ENCODE data around the gene TUBG2. TPM values are rescaled to one million over a fixed set of nuclear protein-coding genes. Genes with fewer than 3 reads are reported as not detected.

TUBG2 gene
- total and polyA plus RNA-seq, 10 donors: 4.9 to 24.9 (median 15.2) TPM

DNA sequence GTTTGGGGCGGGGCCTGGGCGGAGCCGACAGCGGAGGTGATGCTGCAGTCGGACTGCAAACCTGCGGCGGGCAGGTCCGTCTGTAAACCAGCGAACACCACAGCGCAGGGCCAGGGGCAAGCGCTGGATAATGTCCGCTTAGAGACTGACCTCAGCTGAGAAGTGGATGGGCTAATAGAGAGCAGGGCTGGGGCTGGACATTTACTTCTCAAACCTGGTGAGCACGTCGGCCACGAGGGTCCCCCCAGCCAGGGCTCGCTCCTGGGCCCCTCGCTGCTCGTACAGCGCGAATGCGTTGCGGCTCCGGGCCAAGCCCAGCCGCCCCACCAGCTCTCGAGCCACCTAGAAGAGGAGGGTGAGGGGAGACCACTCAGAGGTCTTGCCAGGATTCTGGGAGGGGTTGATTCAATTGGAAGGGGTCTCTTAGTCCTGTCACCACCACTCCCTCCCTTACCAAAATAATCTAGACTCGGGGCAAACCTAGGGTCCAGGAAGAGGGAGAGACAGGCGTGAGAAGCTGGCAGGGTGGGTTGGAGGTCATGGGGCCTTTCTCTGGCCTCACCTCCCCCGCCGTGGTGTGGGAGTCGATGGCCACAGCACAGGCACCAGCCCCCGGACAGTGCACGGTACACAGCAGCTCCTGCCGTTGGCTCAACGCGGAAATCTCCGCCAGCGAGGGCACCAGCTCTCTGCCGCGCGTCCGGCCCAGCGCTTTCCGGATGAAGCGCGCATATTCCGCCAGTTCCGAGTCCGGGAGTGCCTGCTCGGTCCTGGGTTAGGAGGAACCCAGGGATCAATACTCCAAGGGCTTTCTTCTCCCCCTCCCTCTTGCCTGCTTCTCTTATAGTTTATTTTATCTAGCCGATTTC is 11.9 kb downstream of the TUBG2 start:
- Histone ChIP-seq H3K36me3 (peaks cover 0 to 76% (median 21%) of the 10 kb centered on the region in 6 donors), H3K27me3 (replicated peaks in 1 of 7) (peaks cover 0 to 70% (median 36%) of the 10 kb centered on the region in 7 donors), H3K27ac (peak overlapping the region in 1 of 8 donors; percentile 40), H3K4me1 (peaks cover 18 to 86% (median 60%) of the 10 kb centered on the region in 6 donors), H3K9me3 (no peaks in the 10 kb centered on the region), H3K4me3 (peak overlapping the region in 6 of 8 donors; percentile 24 to 67 (median 34))
- intact Hi-C loops (cut with DNase I; ENCODE audit: low total_unique reads): no loop called here
- 37 to 52% (median 51%) methylated on average over 48 to 50 of the region's 50 CpGs for WGBS, 5 donors
- TF ChIP-seq POLR2AphosphoS5 (IDR thresholded peaks at IDR 0.05): no peak
- DNase-seq: no peak

DNA sequence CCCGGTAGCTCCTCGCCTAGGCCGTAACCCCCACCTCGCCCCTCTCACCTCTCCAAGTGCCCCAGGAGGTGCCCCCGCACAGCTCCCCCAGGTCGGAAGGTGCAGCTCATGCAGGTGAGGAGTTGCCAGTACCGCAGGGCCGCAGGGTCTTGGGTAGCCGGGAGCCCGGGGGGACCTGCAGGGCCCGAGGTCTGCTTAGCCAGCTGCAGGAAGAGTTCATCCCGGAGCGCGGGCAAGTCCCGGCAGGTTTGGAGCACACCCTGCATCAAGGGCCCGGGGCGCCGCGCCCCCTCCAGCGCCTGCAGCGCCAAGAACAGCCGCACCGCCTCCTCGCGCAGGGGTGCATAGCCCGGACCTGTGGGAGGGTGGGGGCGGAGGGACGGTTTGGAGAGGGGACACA is 13.0 kb downstream of the TUBG2 start:
- no peak for TF ChIP-seq POLR2AphosphoS5 (IDR thresholded peaks at IDR 0.05)
- no peak for TF ChIP-seq POLR2A (IDR thresholded peaks at IDR 0.05)
- TF ChIP-seq, protein P1, sequence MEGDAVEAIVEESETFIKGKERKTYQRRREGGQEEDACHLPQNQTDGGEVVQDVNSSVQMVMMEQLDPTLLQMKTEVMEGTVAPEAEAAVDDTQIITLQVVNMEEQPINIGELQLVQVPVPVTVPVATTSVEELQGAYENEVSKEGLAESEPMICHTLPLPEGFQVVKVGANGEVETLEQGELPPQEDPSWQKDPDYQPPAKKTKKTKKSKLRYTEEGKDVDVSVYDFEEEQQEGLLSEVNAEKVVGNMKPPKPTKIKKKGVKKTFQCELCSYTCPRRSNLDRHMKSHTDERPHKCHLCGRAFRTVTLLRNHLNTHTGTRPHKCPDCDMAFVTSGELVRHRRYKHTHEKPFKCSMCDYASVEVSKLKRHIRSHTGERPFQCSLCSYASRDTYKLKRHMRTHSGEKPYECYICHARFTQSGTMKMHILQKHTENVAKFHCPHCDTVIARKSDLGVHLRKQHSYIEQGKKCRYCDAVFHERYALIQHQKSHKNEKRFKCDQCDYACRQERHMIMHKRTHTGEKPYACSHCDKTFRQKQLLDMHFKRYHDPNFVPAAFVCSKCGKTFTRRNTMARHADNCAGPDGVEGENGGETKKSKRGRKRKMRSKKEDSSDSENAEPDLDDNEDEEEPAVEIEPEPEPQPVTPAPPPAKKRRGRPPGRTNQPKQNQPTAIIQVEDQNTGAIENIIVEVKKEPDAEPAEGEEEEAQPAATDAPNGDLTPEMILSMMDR (IDR thresholded peaks at IDR 0.05 in 8 of 11, conservative IDR thresholded peaks at IDR 0.05 in 3 of 11): no peak
- Histone ChIP-seq H3K36me3 (peaks cover 0 to 66% (median 11%) of the 10 kb centered on the region in 6 donors), H3K27me3 (replicated peaks in 1 of 7) (peaks cover 0 to 79% (median 42%) of the 10 kb centered on the region in 7 donors), H3K27ac (no peak overlapping the region), H3K4me3 (no peak overlapping the region), H3K9me3 (no peaks in the 10 kb centered on the region), H3K4me1 (peaks cover 19 to 96% (median 68%) of the 10 kb centered on the region in 6 donors)
- no peak for DNase-seq
- intact Hi-C loops (cut with DNase I; ENCODE audit: low total_unique reads): no loop called here
- WGBS, 5 donors: 80 to 87% (median 84%) methylated on average over 25 to 28 of the region's 28 CpGs

DNA sequence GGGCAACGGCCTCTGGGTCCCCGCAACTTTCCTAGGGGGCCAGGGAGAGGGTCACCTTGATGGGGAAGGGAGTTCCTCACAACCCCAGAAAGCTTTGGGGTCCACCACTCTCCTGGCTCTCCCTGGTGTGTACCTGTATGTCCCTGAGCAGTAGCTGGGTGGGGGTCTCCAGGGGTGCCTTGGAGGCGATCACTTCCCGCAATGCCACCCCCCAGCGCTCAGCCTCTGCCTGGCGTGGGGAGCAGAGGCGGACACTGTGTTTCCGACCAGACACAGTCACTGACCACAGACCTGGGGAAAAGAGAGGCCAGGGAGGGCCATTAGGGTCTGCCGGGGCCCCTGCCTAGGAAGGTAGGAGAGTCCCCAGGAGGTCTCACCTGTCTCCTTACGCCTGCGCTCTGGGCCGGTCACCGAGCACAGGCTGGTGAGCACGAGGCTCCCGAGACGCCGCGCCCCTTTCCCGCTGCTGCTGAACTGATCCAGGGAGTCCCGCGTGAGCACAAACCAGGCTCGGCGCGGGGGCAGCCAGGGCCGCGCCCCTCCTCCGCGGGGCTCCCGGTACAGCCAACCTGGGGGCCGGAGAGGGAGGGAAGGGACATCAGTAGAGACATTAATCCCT is 14.3 kb downstream of the TUBG2 start:
- H3K9me3 ChIP-seq: no peaks in the 10 kb centered on the region
- H3K36me3 ChIP-seq: peaks cover 0 to 52% (median 7%) of the 10 kb centered on the region in 6 donors
- 41 to 54% (median 44%) methylated on average over 23 to 30 of the region's 30 CpGs for WGBS, 5 donors
- TF ChIP-seq POLR2AphosphoS5 (IDR thresholded peaks at IDR 0.05): no peak
- no peak for TF ChIP-seq POLR2A (IDR thresholded peaks at IDR 0.05)
- TF ChIP-seq, protein P1 (IDR thresholded peaks at IDR 0.05 in 8 of 11, conservative IDR thresholded peaks at IDR 0.05 in 3 of 11): no peak
- peaks cover 28 to 97% (median 75%) of the 10 kb centered on the region in 6 donors for H3K4me1 ChIP-seq
- H3K4me3 ChIP-seq: peak overlapping the region in 5 of 8 donors; percentile 14 to 90 (median 80)
- DNase-seq: no peak
- peaks cover 0 to 79% (median 42%) of the 10 kb centered on the region in 7 donors for H3K27me3 ChIP-seq (replicated peaks in 1 of 7)
- intact Hi-C loops (cut with DNase I; ENCODE audit: low total_unique reads): no loop called here
- H3K27ac ChIP-seq: peak overlapping the region in 5 of 8 donors; percentile 54 to 96 (median 93)

DNA sequence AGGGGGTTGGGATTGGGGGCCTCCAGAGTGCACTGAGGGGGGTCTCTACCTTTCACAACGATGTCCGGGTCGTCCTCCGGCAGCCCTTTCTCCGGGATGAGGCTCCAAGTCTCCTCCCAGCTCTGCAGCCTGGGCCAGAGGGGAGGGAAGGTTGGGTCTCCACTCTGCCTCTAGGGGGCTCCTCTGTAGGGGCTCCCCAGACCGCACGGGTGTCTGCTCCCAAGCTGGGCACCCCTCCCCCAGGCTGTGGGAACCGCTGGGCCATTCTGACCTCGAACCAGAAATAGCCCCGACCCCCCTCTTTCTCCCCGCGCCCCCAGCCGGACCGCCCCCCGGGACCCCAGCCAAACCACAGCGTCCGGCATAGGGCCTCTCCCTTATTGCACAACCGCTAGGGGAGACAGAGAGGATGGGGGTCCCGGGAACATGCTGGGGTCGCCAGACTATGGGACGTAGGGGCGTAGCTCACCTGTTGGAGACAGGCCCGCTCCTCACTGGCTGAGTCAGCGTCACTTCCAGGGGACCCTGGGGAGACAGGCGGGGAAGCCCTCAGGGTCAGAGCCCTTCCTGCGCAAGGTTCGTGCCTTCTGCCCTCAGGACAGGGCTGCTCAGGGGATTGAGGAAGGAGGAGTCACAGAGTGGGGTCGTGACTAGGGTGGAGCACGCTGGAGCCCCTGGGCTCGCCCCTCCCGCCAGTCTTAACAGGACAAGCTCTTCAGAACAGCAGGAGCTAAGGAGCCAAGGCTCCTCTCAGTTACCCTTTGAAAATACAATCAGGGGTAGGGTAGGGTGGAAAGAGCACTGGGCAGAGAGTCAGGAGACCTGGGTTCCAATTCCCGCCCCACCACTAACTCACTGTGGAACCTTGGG is 15.0 kb downstream of the TUBG2 start:
- H3K27ac ChIP-seq: peak overlapping the region in 5 of 8 donors; percentile 54 to 96 (median 93)
- H3K36me3 ChIP-seq: peaks cover 0 to 45% (median 7%) of the 10 kb centered on the region in 6 donors
- intact Hi-C loops (cut with DNase I; ENCODE audit: low total_unique reads): no loop called here
- no peaks in the 10 kb centered on the region for H3K9me3 ChIP-seq
- peak overlapping the region in 5 of 8 donors; percentile 14 to 90 (median 80) for H3K4me3 ChIP-seq
- 1 to 4% (median 3%) methylated on average over 16 to 32 of the region's 32 CpGs for WGBS, 5 donors
- TF ChIP-seq POLR2A (IDR thresholded peaks at IDR 0.05) (no peak), POLR2AphosphoS5 (IDR thresholded peaks at IDR 0.05) (peak in 2 of 3 donors; percentile 46 to 55)
- TF ChIP-seq, protein P1 (IDR thresholded peaks at IDR 0.05 in 8 of 11, conservative IDR thresholded peaks at IDR 0.05 in 3 of 11): peak in 9 of 11 experiments; percentile 20 to 67 (median 53)
- DNase-seq: no peak
- H3K27me3 ChIP-seq (replicated peaks in 1 of 7): peaks cover 0 to 78% (median 42%) of the 10 kb centered on the region in 7 donors
- peaks cover 36 to 97% (median 82%) of the 10 kb centered on the region in 6 donors for H3K4me1 ChIP-seq
